ENCODE measurements around the gene MTTP. TPM values are rescaled to one million over a fixed set of nuclear protein-coding genes. Genes with fewer than 3 reads are reported as not detected.

MTTP gene
- total RNA-seq, 6 experiments from 2014 or later = 91.6 to 134 (median 112) TPM

GRCh38 chr4:99625369-99625768, 50.7 kb downstream of the MTTP start:
- DNase-seq = no peak
- WGBS (ENCODE audit: insufficient coverage, low coverage, low lambda C conversion rate, missing lambda C conversion rate) = 85% methylated on average over 5 of the region's 5 CpGs
- TF ChIP-seq CTCF (IDR thresholded peaks at IDR 0.05) = no peak
- no peak for TF ChIP-seq POLR2A (IDR thresholded peaks at IDR 0.05)

GRCh38 chr4:99628040-99628439, 53.4 kb downstream of the MTTP start:
- Histone ChIP-seq H3K27me3 (no peaks in the 10 kb centered on the region), H3K9me3 (no peaks in the 10 kb centered on the region), H3K4me3 (no peak overlapping the region), H3K27ac (no peak overlapping the region), H3K4me1 (no peaks in the 10 kb centered on the region), H3K36me3 (peaks cover 0 to 14% (median under 1%) of the 10 kb centered on the region in 4 donors)
- intact Hi-C loops (cut with DNase I) = no loop called here
- WGBS (ENCODE audit: insufficient coverage, low coverage, low lambda C conversion rate, missing lambda C conversion rate) = 83% methylated on average over 1 of the region's 1 CpG
- no peak for ATAC-seq
- DNase-seq = no peak
- TF ChIP-seq POLR2A (IDR thresholded peaks at IDR 0.05) = no peak
- no peak for TF ChIP-seq CTCF (IDR thresholded peaks at IDR 0.05)

More at GRCh38 chr4:99625369-99625768, 50.7 kb downstream of the MTTP start:
- Histone ChIP-seq H3K9me3 (no peaks in the 10 kb centered on the region), H3K4me3 (no peak overlapping the region), H3K36me3 (peaks cover 0 to 40% (median 16%) of the 10 kb centered on the region in 4 donors), H3K27ac (no peak overlapping the region), H3K4me1 (no peaks in the 10 kb centered on the region), H3K27me3 (no peaks in the 10 kb centered on the region)
- ATAC-seq = no peak
- intact Hi-C loops (cut with DNase I) = no loop called here

- H3K36me3 ChIP-seq = no peaks in the 10 kb centered on the region
- no peak overlapping the region for H3K4me3 ChIP-seq
- H3K27ac ChIP-seq = no peak overlapping the region
- TF ChIP-seq CTCF (IDR thresholded peaks at IDR 0.05) (no peak), POLR2A (IDR thresholded peaks at IDR 0.05) (no peak)
- DNase-seq (no peak), ATAC-seq (no peak)
- no peaks in the 10 kb centered on the region for H3K27me3 ChIP-seq
- no peaks in the 10 kb centered on the region for H3K9me3 ChIP-seq
- no peaks in the 10 kb centered on the region for H3K4me1 ChIP-seq
- intact Hi-C loops (cut with DNase I) = no loop called here
Measured at GRCh38 chr4:99629962-99630554, 55.4 kb downstream of the MTTP start.

- ATAC-seq (peak in 1 of 4 donors; percentile 49), DNase-seq (no peak)
- TF ChIP-seq POLR2A (IDR thresholded peaks at IDR 0.05) (no peak), CTCF (IDR thresholded peaks at IDR 0.05) (no peak)
- H3K27ac ChIP-seq = no peak overlapping the region
- H3K4me3 ChIP-seq = no peak overlapping the region
- no peaks in the 10 kb centered on the region for H3K27me3 ChIP-seq
- WGBS (ENCODE audit: insufficient coverage, low coverage, low lambda C conversion rate, missing lambda C conversion rate) = 50% methylated on average over 1 of the region's 1 CpG
- H3K9me3 ChIP-seq = no peaks in the 10 kb centered on the region
- intact Hi-C loops (cut with DNase I) = no loop called here
- no peaks in the 10 kb centered on the region for H3K36me3 ChIP-seq
- no peaks in the 10 kb centered on the region for H3K4me1 ChIP-seq
Measured at GRCh38 chr4:99630857-99631360, 56.3 kb downstream of the MTTP start.
